ENCODE measurements around the gene ELOA2. TPM values are rescaled to one million over a fixed set of nuclear protein-coding genes. Genes with fewer than 3 reads are reported as not detected.

ELOA2 gene
- total RNA-seq, 1 experiment from 2014 or later = not detected

DNA sequence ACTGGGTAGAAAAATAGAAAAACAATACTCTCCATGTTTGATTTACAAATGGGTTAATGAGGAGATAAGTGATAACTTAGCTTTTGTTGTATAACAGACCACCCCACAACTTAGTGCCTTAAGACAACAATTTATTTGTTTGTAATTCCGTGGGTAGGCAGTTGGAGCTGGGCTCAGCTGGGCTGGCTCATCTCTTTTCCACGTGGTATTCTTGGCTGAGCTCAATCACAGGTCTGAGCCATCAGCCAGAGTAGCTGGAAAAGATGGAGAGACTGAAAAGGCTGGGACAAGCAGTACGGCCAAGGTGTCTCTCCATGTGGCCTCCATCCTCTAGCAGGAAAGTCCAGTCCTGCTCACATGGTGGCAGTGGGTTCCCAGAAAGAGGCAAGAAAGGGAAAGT lies 32.2 kb upstream of the ELOA2 start (continued):
- TF ChIP-seq REST (IDR thresholded peaks at IDR 0.05; ENCODE audit: low read depth) = no peak
- no peak for TF ChIP-seq CEBPB (IDR thresholded peaks at IDR 0.05; ENCODE audit: low read depth)
- TF ChIP-seq EZH2 (IDR thresholded peaks at IDR 0.05) = no peak
- TF ChIP-seq JUND (IDR thresholded peaks at IDR 0.05) = no peak
- TF ChIP-seq SIN3A (IDR thresholded peaks at IDR 0.05; ENCODE audit: low read depth) = no peak

DNA sequence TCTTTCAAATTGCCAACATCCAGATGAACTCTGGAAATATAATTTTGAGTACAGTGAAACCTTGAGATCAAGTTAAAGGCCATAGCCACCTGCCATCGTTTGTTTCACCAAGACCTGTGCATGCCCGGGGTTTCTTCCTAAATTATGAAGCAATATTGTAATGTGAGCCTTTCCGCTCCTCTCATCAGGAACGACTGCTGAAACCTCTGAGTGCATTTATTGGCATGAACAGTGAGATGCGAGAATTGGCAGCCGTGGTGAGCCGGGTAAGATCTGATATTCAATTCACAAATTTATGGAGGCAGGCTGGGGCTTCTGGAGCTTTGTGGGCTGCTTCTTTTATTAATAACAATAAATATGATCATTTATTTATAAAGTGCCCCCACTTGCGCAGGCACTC lies 27.7 kb upstream of the ELOA2 start:
- ChIA-PET POLR2A (no interaction called here), CTCF (no interaction called here), RAD21 (ENCODE audit: low non-redundant PET in 1 of 2, low total read pairs in 2 of 2, uncharacterized antibody in 2 of 2, unreplicated experiment in 2 of 2) (no interaction called here)
- no TSS peak for BruUV-seq (replicated peaks)
- Histone ChIP-seq H3K27ac (ENCODE audit: low read depth, low read length) (no peak overlapping the region), H3K4me3 (replicated peaks in 1 of 2; ENCODE audit: low read depth in 1 of 2, low read length in 2 of 2) (no peak overlapping the region), H3K4me2 (ENCODE audit: low read length) (no peak overlapping the region), H3K79me2 (ENCODE audit: insufficient read depth, low read length) (no peaks in the 10 kb centered on the region), H3K36me3 (ENCODE audit: control insufficient read depth in 1 of 2, insufficient read depth in 2 of 2, low read length in 2 of 2) (no peaks in the 10 kb centered on the region), H3K9me2 (ENCODE audit: insufficient read depth) (no peaks in the 10 kb centered on the region), H3K9me3 (ENCODE audit: control insufficient read depth in 1 of 2, insufficient read depth in 1 of 2, low read depth in 1 of 2, low read length in 2 of 2) (no peaks in the 10 kb centered on the region), H3K27me3 (ENCODE audit: insufficient read depth, low read length) (no peaks in the 10 kb centered on the region), H3K4me1 (ENCODE audit: control insufficient read depth in 1 of 2, insufficient read depth in 2 of 2, low read length in 2 of 2) (no peaks in the 10 kb centered on the region), H4K20me1 (ENCODE audit: insufficient read depth) (no peaks in the 10 kb centered on the region), H3K9ac (ENCODE audit: low read length) (no peak overlapping the region), H2AFZ (ENCODE audit: low read depth, low read length, poor library complexity, severe bottlenecking) (no peak overlapping the region)
- no peak for ATAC-seq
- intact Hi-C loops (cut with micrococcal nuclease) = no loop called here
- no peak for DNase-seq (ENCODE audit: low read depth, low spot score)
- TF ChIP-seq EZH2phosphoT487 (IDR thresholded peaks at IDR 0.05; ENCODE audit: borderline replicate concordance) (no peak), EGR1 (IDR thresholded peaks at IDR 0.05; ENCODE audit: low read depth) (no peak), TCF7L2 (IDR thresholded peaks at IDR 0.05; ENCODE audit: borderline replicate concordance, extremely low read depth, insufficient read depth, insufficient read length) (no peak), POLR2A (IDR thresholded peaks at IDR 0.05; ENCODE audit: borderline replicate concordance, extremely low read depth, insufficient read depth, insufficient read length) (no peak), EZH2 (IDR thresholded peaks at IDR 0.05) (no peak), FOSL1 (IDR thresholded peaks at IDR 0.05; ENCODE audit: low read depth) (no peak), SP1 (IDR thresholded peaks at IDR 0.05; ENCODE audit: low read depth) (no peak), REST (IDR thresholded peaks at IDR 0.05; ENCODE audit: low read depth) (no peak), CBX3 (IDR thresholded peaks at IDR 0.05; ENCODE audit: low read depth) (no peak), POLR2AphosphoS5 (IDR thresholded peaks at IDR 0.05; ENCODE audit: low read depth, low read length) (no peak), ZFX (IDR thresholded peaks at IDR 0.05) (no peak), CEBPB (IDR thresholded peaks at IDR 0.05; ENCODE audit: low read depth) (no peak), YY1 (IDR thresholded peaks at IDR 0.05; ENCODE audit: extremely low read depth, insufficient replicate concordance, low read depth, low read length) (no peak)
- TF ChIP-seq, protein P1, sequence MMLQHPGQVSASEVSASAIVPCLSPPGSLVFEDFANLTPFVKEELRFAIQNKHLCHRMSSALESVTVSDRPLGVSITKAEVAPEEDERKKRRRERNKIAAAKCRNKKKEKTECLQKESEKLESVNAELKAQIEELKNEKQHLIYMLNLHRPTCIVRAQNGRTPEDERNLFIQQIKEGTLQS (IDR thresholded peaks at IDR 0.05) = no peak
- TF ChIP-seq, protein P2, sequence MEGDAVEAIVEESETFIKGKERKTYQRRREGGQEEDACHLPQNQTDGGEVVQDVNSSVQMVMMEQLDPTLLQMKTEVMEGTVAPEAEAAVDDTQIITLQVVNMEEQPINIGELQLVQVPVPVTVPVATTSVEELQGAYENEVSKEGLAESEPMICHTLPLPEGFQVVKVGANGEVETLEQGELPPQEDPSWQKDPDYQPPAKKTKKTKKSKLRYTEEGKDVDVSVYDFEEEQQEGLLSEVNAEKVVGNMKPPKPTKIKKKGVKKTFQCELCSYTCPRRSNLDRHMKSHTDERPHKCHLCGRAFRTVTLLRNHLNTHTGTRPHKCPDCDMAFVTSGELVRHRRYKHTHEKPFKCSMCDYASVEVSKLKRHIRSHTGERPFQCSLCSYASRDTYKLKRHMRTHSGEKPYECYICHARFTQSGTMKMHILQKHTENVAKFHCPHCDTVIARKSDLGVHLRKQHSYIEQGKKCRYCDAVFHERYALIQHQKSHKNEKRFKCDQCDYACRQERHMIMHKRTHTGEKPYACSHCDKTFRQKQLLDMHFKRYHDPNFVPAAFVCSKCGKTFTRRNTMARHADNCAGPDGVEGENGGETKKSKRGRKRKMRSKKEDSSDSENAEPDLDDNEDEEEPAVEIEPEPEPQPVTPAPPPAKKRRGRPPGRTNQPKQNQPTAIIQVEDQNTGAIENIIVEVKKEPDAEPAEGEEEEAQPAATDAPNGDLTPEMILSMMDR (IDR thresholded peaks at IDR 0.05 in 2 of 3, conservative IDR thresholded peaks at IDR 0.05 in 1 of 3; ENCODE audit: borderline replicate concordance in 1 of 3, insufficient read depth in 1 of 3, low read depth in 2 of 3, low read length in 2 of 3) = no peak
